Measurements from ENCODE around the gene SLC25A38. TPM values are rescaled to one million over a fixed set of nuclear protein-coding genes. Genes with fewer than 3 reads are reported as not detected.

The SLC25A38 gene
- total RNA-seq, 1 experiment from 2014 or later: 48.2 TPM

GRCh38 chr3:39388153-39388552 lies 5.0 kb downstream of the SLC25A38 start:
- Mint-ChIP-seq H3K36me3 (ENCODE audit: insufficient read depth in 1 of 3, low read depth in 3 of 3) (peaks cover 20 to 52% (median 32%) of the 10 kb centered on the region in 3 experiments; a peak in 6 of 7 replicates), H3K27me3 (ENCODE audit: low read depth) (peaks cover 2% of the 10 kb centered on the region; the same call in 1 of the 2 replicates), H3K9me3 (no peaks in the 10 kb centered on the region), H3K4me1 (peaks cover 10 to 26% of the 10 kb centered on the region in 2 experiments), H3K4me3 (no peak overlapping the region), H3K27ac (0 out of 7 replicates have a peak overlapping the region, but pooled peaks of 1 of the 3 experiments have one; percentile 84)
- H3K9me3 ChIP-seq (ENCODE audit: control insufficient read depth, low read depth, low read length): no peaks in the 10 kb centered on the region
- no peak overlapping the region for H3K56ac ChIP-seq (ENCODE audit: insufficient read length, low read depth, low read length)
- no peak overlapping the region for H3K27ac ChIP-seq (ENCODE audit: insufficient read length, low read depth, low read length)
- no peak overlapping the region for H2BK15ac ChIP-seq (ENCODE audit: low read depth, low read length)
- H3K9ac ChIP-seq (ENCODE audit: extremely low read depth, insufficient read length, low read length): no peak overlapping the region
- no peak overlapping the region for H2BK12ac ChIP-seq (ENCODE audit: insufficient read length, low read depth, low read length)
- no peaks in the 10 kb centered on the region for H4K20me1 ChIP-seq (ENCODE audit: control insufficient read depth, insufficient read depth, insufficient read length)
- no peak for TF ChIP-seq CTCF (conservative IDR thresholded peaks at IDR 0.05)
- no peak overlapping the region for H3K14ac ChIP-seq (ENCODE audit: insufficient read depth, low read length)
- no peaks in the 10 kb centered on the region for H3K27me3 ChIP-seq (ENCODE audit: insufficient read depth, low read length)
- no peak overlapping the region for H4K91ac ChIP-seq (ENCODE audit: insufficient read length, low read depth, low read length)
- H3K23ac ChIP-seq (ENCODE audit: insufficient read length, low read depth, low read length): no peak overlapping the region
- no peak overlapping the region for H2BK20ac ChIP-seq (ENCODE audit: low read depth, low read length, poor library complexity, severe bottlenecking)
- H3K4me2 ChIP-seq (ENCODE audit: insufficient read depth, insufficient read length, low read length): no peak overlapping the region
- peaks cover 11% of the 10 kb centered on the region for H3K79me1 ChIP-seq (ENCODE audit: insufficient read depth, low read depth, low read length, poor library complexity, severe bottlenecking)
- H3T11ph ChIP-seq (ENCODE audit: low read length): no peak overlapping the region
- no peak overlapping the region for H3K4ac ChIP-seq (ENCODE audit: low read depth, low read length)
- H2AK5ac ChIP-seq (ENCODE audit: insufficient read length, low read length): no peak overlapping the region
- H3K79me2 ChIP-seq (ENCODE audit: insufficient read depth, low read length): peaks cover 28% of the 10 kb centered on the region; the same call in 1 of the 2 replicates
- H4K8ac ChIP-seq (replicated peaks; ENCODE audit: insufficient read length, low read depth, low read length): no peak overlapping the region
- H2BK5ac ChIP-seq (ENCODE audit: insufficient read length, low read length): no peak overlapping the region
- H4K5ac ChIP-seq (ENCODE audit: insufficient read length, low read depth, low read length): no peak overlapping the region
- H3K23me2 ChIP-seq (ENCODE audit: insufficient read length, low read depth, low read length, poor library complexity, severe bottlenecking): peaks cover 1% of the 10 kb centered on the region
- no peak overlapping the region for H2BK120ac ChIP-seq (ENCODE audit: low read depth, low read length, poor library complexity, severe bottlenecking)
- H2AFZ ChIP-seq (ENCODE audit: low read length): no peak overlapping the region
- H3K18ac ChIP-seq (ENCODE audit: insufficient read length, low read depth, low read length): no peak overlapping the region
- WGBS (ENCODE audit: extremely low coverage, insufficient read length, low lambda C conversion rate): no CpG with 5 or more reads among the region's 2 CpGs
- no peaks in the 10 kb centered on the region for H3K4me1 ChIP-seq (ENCODE audit: insufficient read depth, low read length)
- no peak for DNase-seq

Measured in H9 (cell line).